ENCODE measurements around the gene BTF3.

DNA sequence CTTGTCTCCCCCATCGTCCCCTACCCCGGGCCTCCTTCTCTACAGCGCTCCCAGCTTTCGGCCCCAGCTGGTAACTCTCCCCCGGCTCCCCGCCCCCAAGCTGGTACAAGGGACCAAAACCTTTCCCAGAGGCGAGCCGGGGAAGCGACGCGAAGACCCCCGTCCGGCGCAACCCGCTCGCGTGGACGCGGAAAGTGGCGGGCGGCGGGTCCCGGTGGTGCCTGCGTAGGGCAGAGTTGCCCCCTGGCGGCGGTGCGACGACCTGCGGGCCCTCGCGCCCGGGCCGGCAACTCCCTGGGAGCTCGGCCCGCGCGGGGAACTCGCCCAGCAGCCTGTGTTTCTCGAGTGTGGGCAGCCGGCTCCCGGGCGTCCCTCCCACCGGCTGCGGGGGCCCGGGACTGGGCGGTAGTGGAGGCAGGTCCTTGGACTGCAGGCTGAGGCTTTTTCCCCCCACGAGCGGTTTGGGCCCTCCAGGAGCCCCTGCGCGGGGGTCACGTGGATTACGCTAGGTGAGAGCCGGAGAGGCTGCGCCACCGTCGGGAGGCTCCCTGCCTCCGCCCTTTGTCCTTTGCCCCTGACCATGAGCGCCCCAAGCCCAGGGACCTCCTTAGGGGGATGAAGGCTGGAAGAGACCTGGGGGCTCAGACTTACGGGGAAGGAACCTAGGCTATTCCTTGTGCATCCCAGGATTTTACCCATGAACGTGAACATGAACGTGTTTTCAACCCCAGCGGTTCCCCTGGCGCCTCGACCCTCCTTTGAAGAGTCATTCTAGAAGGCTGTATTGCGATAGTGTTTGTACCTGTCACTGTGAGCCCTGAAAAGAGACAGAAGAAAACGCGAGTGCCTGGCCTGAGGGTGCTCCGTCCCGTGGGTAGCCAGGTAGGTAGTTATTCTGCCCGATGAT is 46.8 kb upstream of the BTF3 start:
- TF ChIP-seq GLIS3 (CRISPR knock-in tag; IDR thresholded peaks at IDR 0.05) (no peak), BACH2 (CRISPR knock-in tag; IDR thresholded peaks at IDR 0.05; ENCODE audit: borderline replicate concordance) (no peak), ZFP30 (CRISPR knock-in tag; IDR thresholded peaks at IDR 0.05) (no peak), ZFP3 (CRISPR knock-in tag; IDR thresholded peaks at IDR 0.05) (no peak), CREB5 (CRISPR knock-in tag; IDR thresholded peaks at IDR 0.05; ENCODE audit: low read depth) (no peak), ZNF8 (CRISPR knock-in tag; IDR thresholded peaks at IDR 0.05) (no peak), SNAI2 (CRISPR knock-in tag; IDR thresholded peaks at IDR 0.05) (no peak), ISL1 (CRISPR knock-in tag; IDR thresholded peaks at IDR 0.05) (no peak)
